CD4-positive, alpha-beta T cell (primary cell): ENCODE results near the gene ADCY2. TPM values are rescaled to one million over a fixed set of nuclear protein-coding genes. Genes with fewer than 3 reads are reported as not detected.

Experiments
- ATAC-seq: fragments of 200-7000 bp; cut with Tn5 transposase; one replicate; pipeline ENCODE4 v1.10.0; 2022; ENCODE audit warnings: mild to moderate bottlenecking; ENCODE audit not compliant: poor library complexity
- CTCF ChIA-PET: fragments of 350-600 bp; sonication (Branson Sonifier 250); formaldehyde crosslinking; loops from one replicate; lab custom pipeline; 2021; ENCODE audit warnings: antibody characterized with exemption, inconsistent platforms; lab: Charles Lee
- POLR2A ChIA-PET: fragments of 350-600 bp; sonication (Branson Sonifier 250); formaldehyde crosslinking; loops from one replicate; lab custom pipeline; 2021; ENCODE audit warnings: antibody characterized with exemption, inconsistent platforms; lab: Charles Lee
- DNase-seq, 14 experiments: peaks; one replicate each; pipeline ENCODE4 v3.0.0-alpha.2; 2013 to 2020; ENCODE audit warnings: mixed read lengths in 2 of 14
- H3K27ac ChIP-seq, 2 donors: one replicate each; pipeline versions ENCODE4 v1.5.1 to v1.7.0; 2013; ENCODE audit warnings: low read length in 2 of 2, low read depth in 1 of 2, mild to moderate bottlenecking in 1 of 2
- H3K27me3 ChIP-seq, 2 experiments: 1 replicate in 1 of 2; 2 replicates in 1 of 2; pipeline versions ENCODE4 v1.6.1 to v1.7.0; 2013; ENCODE audit warnings: low read length in 2 of 2, control low read depth in 1 of 2, mild to moderate bottlenecking in 1 of 2, moderate library complexity in 1 of 2; ENCODE audit not compliant: insufficient read depth in 2 of 2, control insufficient read depth in 1 of 2
- H3K36me3 ChIP-seq: one replicate; pipeline ENCODE4 v1.6.1; 2013; ENCODE audit warnings: low read length, control low read depth; ENCODE audit not compliant: insufficient read depth
- H3K4me1 ChIP-seq: one replicate; pipeline ENCODE4 v1.6.1; 2013; ENCODE audit warnings: low read length, control low read depth; ENCODE audit not compliant: insufficient read depth
- H3K4me3 ChIP-seq: one replicate; pipeline ENCODE4 v1.5.1; 2013; ENCODE audit warnings: mild to moderate bottlenecking, low read length, moderate library complexity
- H3K9me3 ChIP-seq, 2 experiments: 1 replicate in 1 of 2; 2 replicates in 1 of 2; pipeline versions ENCODE4 v1.6.1 to v1.7.0; 2013; ENCODE audit warnings: low read length in 2 of 2, mild to moderate bottlenecking in 2 of 2, control low read depth in 1 of 2, moderate library complexity in 1 of 2; ENCODE audit not compliant: control insufficient read depth in 1 of 2, insufficient read depth in 1 of 2
- H3K27ac Mint-ChIP-seq: one replicate; pipeline ENCODE4 v1.8.0; 2020; ENCODE audit warnings: mixed read lengths
- H3K27me3 Mint-ChIP-seq: one replicate; pipeline ENCODE4 v1.8.0; 2021; ENCODE audit warnings: mixed read lengths
- H3K36me3 Mint-ChIP-seq: one replicate; pipeline ENCODE4 v1.8.0; 2021; ENCODE audit warnings: low read depth, mixed read lengths
- H3K4me1 Mint-ChIP-seq: one replicate; pipeline ENCODE4 v1.8.0; 2021; ENCODE audit warnings: low read depth, mixed read lengths
- H3K4me3 Mint-ChIP-seq: one replicate; pipeline ENCODE4 v1.8.0; 2020; ENCODE audit warnings: mild to moderate bottlenecking, mixed read lengths
- H3K9me3 Mint-ChIP-seq: one replicate; pipeline ENCODE4 v1.8.0; 2020; ENCODE audit warnings: mixed read lengths
- intact Hi-C, 2 experiments: fragments of 100-400 bp; cut with DNase I in 1 of 2; cut with micrococcal nuclease in 1 of 2; formaldehyde crosslinking; loops; one replicate each; pipeline versions ENCODE4 v1.15.1 to v1.9.0; 2023 to 2025; cut with DNase I, micrococcal nuclease
- total RNA-seq, 174 experiments: library from RNA in 2 of 174; stranded (reverse) in 2 of 174; gene quantifications; one replicate each; pipeline ENCODE4 v1.2.3 and lab custom pipeline; 2021 to 2026
- TF ChIP-seq, protein P1 (sequence below): fragments of 200-600 bp; IDR thresholded peaks from one replicate; pipeline ENCODE4 v1.8.0; 2022; ENCODE audit warnings: antibody characterized with exemption, mild to moderate bottlenecking

ADCY2 gene
- total RNA-seq, 2 experiments from 2014 or later = not detected

DNA sequence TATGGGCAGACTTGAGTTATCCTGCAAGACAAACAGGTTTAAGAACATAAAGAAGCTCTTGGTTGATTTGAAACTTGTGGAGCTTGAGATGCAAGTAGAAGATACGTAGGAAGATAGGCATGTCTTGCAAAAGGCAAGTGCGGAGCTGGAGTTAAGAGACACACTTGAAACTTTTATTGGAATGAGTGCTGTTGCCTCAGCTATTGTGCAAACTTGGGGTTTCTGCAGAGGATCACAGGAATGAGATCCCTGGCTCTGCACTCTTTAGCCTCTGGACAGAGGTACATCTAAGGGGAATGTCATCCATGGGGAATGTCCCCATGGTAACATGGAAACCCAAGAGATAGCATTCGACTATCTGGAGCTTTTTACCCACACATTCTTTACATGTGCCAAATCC is 121.1 kb downstream of the ADCY2 start:
- ATAC-seq (no peak), DNase-seq (no peak)
- Mint-ChIP-seq H3K27ac (no peak overlapping the region), H3K27me3 (no peaks in the 10 kb centered on the region), H3K4me1 (no peaks in the 10 kb centered on the region), H3K36me3 (no peaks in the 10 kb centered on the region), H3K9me3 (no peaks in the 10 kb centered on the region), H3K4me3 (no peak overlapping the region)
- H3K27me3 ChIP-seq = no peaks in the 10 kb centered on the region
- no peak overlapping the region for H3K4me3 ChIP-seq
- TF ChIP-seq, protein P1, sequence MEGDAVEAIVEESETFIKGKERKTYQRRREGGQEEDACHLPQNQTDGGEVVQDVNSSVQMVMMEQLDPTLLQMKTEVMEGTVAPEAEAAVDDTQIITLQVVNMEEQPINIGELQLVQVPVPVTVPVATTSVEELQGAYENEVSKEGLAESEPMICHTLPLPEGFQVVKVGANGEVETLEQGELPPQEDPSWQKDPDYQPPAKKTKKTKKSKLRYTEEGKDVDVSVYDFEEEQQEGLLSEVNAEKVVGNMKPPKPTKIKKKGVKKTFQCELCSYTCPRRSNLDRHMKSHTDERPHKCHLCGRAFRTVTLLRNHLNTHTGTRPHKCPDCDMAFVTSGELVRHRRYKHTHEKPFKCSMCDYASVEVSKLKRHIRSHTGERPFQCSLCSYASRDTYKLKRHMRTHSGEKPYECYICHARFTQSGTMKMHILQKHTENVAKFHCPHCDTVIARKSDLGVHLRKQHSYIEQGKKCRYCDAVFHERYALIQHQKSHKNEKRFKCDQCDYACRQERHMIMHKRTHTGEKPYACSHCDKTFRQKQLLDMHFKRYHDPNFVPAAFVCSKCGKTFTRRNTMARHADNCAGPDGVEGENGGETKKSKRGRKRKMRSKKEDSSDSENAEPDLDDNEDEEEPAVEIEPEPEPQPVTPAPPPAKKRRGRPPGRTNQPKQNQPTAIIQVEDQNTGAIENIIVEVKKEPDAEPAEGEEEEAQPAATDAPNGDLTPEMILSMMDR = no peak
- no peak overlapping the region for H3K27ac ChIP-seq
- ChIA-PET POLR2A (no interaction called here), CTCF (no interaction called here)
- no peaks in the 10 kb centered on the region for H3K9me3 ChIP-seq
- intact Hi-C loops = no loop called here
- no peaks in the 10 kb centered on the region for H3K4me1 ChIP-seq
- H3K36me3 ChIP-seq = no peaks in the 10 kb centered on the region

DNA sequence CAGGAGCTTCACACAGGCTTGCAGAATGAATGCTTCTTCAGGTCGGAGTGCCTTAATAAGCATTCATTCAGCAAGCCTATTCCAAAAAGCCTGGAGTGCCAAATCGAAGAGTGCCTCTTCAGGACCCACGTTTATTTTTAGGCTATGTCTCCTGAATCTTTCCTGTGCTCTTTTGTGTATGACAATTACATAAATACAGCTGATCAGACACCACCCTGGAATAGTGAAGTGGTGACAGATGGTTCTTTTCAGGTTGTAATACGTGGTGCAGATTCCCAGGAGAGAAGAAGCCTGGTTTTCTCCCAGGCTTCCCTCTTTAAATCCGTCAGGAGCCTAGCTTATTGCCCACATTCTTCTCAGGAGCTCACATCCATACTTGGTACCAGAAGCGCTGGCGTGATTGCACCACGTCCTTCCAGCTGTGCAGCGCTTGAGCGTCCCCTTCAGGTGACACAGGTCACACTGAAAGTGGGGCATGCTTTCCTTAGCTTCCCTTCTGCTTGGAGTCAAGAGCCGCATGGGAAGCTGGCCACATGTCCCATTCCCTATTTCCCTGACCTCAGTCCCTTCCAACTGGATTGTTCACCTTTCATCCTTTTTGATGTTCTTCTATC is 123.1 kb downstream of the ADCY2 start:
- Histone ChIP-seq H3K27me3 (no peaks in the 10 kb centered on the region), H3K9me3 (no peaks in the 10 kb centered on the region), H3K4me3 (no peak overlapping the region), H3K27ac (no peak overlapping the region), H3K36me3 (no peaks in the 10 kb centered on the region), H3K4me1 (no peaks in the 10 kb centered on the region)
- ChIA-PET POLR2A (no interaction called here), CTCF (no interaction called here)
- DNase-seq = no peak
- no peak for ATAC-seq
- Mint-ChIP-seq H3K36me3 (no peaks in the 10 kb centered on the region), H3K27ac (no peak overlapping the region), H3K9me3 (no peaks in the 10 kb centered on the region), H3K4me3 (no peak overlapping the region), H3K27me3 (no peaks in the 10 kb centered on the region), H3K4me1 (no peaks in the 10 kb centered on the region)
- intact Hi-C loops = no loop called here
- TF ChIP-seq, protein P1 = no peak

DNA sequence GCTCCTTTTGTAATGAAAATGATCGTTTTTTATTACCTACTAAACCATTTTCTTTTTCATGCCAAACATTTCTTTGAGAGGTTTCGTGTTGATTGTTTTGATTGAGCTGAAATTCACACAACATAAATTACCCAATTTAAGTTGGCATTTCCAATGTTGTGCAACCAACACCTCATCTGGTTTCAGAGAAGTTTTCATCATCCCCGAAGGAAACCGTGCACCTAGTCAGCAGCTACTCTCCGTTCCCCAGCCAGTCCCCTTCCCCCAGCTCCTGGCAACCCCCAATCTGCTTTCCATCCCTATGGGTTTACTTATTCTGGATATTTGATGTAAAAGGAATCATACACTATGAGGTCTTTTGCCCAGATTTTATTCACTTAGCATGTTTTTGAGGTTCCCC is 123.6 kb downstream of the ADCY2 start:
- Mint-ChIP-seq H3K4me1 (no peaks in the 10 kb centered on the region), H3K27me3 (no peaks in the 10 kb centered on the region), H3K9me3 (no peaks in the 10 kb centered on the region), H3K27ac (no peak overlapping the region), H3K36me3 (no peaks in the 10 kb centered on the region), H3K4me3 (no peak overlapping the region)
- no peak overlapping the region for H3K4me3 ChIP-seq
- H3K4me1 ChIP-seq = no peaks in the 10 kb centered on the region
- TF ChIP-seq, protein P1 = no peak
- H3K36me3 ChIP-seq = no peaks in the 10 kb centered on the region
- no peaks in the 10 kb centered on the region for H3K9me3 ChIP-seq
- CTCF ChIA-PET = no interaction called here
- intact Hi-C loops = no loop called here
- POLR2A ChIA-PET = no interaction called here
- ATAC-seq (no peak), DNase-seq (no peak)
- no peak overlapping the region for H3K27ac ChIP-seq
- no peaks in the 10 kb centered on the region for H3K27me3 ChIP-seq
